ENCODE measurements around the gene TECPR2.

DNA sequence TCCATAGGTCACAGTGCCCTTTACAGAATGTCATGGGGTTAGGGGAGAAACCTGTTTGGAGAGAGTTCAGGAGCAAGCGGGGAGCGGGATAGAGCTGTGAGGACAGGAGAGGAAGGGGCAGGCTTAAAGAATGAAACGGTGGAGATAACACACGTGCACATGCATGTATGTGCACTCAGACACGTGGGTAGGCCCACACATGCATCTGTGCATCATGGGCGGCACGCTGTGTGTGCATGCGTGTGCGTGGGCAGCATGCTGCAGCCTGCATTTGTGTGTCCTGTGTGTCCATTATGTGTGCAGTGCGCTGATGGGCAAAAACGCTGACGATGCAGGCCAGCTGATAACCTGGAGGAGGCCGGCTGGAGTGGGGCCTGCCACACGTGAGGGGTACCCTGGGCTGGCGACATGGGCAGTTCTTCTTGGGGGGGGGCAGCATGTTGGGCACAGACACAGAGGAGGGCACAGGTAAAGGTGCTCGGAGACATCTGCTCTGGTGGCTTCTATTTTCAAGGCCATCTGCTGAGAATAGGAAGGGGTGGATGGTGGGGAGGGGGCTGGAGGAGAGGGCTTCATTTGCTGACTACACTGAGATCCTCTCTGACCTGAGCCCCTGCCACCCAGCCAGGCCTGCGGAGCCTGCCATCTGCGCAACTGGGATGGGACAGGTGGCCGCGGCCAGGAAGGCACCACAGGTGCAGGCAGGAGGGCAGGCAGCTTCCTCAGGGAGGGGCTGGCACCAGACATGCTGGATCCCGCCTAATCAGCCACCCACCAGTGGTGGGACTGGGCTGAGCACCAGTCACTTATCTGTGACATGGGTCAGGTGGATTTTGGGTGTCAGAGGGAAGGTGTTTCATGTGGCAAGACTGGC lies 151.4 kb downstream of the TECPR2 start:
- TF ChIP-seq POLR2A (IDR thresholded peaks at IDR 0.05; ENCODE audit: low read length) (no peak), GATA1 (IDR thresholded peaks at IDR 0.05; ENCODE audit: low read depth, low read length) (no peak)

All from erythroblast (primary cell).